B cell (primary cell): ENCODE measurements around the gene SEMA3F. TPM values are rescaled to one million over a fixed set of nuclear protein-coding genes. Genes with fewer than 3 reads are reported as not detected.

Experiments
- ATAC-seq: fragments of 200-7000 bp; cut with Tn5 transposase; one replicate; pipeline ENCODE4 v1.10.0; 2021; ENCODE audit warnings: low read depth, mild to moderate bottlenecking, moderate number of reproducible peaks, moderate library complexity
- CTCF ChIA-PET: fragments of 350-600 bp; sonication (Branson Sonifier 250); formaldehyde crosslinking; loops from one replicate; lab custom pipeline; 2021; ENCODE audit warnings: antibody characterized with exemption, inconsistent platforms; lab: Charles Lee
- POLR2A ChIA-PET: fragments of 350-600 bp; sonication (Branson Sonifier 250); formaldehyde crosslinking; loops from one replicate; lab custom pipeline; 2021; ENCODE audit warnings: antibody characterized with exemption; lab: Charles Lee
- DNase-seq: peaks from one replicate; pipeline ENCODE4 v3.0.0; 2013
- H2AFZ ChIP-seq: 2 replicates; pipeline ENCODE4 v1.6.1; 2012; ENCODE audit warnings: mild to moderate bottlenecking, low read depth, low read length; ENCODE audit not compliant: insufficient read depth, poor library complexity, severe bottlenecking
- H3K27ac ChIP-seq, 2 donors: 1 replicate in 1 of 2; 2 replicates in 1 of 2; pipeline ENCODE4 v1.5.1; 2012 to 2013; ENCODE audit warnings: low read length in 2 of 2, mild to moderate bottlenecking in 2 of 2, moderate library complexity in 1 of 2
- H3K27me3 ChIP-seq, 4 experiments: fragments of 200-600 bp in 1 of 4; sonication (generic) in 1 of 4; replicated peaks in 1 of 4; 1 replicate in 2 of 4; 2 replicates in 2 of 4; pipeline versions ENCODE4 v1.6.1 to v1.7.0; 2013 to 2016; ENCODE audit warnings: low read length in 3 of 4, mild to moderate bottlenecking in 2 of 4, mixed read lengths in 1 of 4, moderate library complexity in 1 of 4; ENCODE audit not compliant: insufficient read depth in 4 of 4, control insufficient read depth in 3 of 4; ENCODE audit errors: control extremely low read depth in 1 of 4
- H3K36me3 ChIP-seq, 2 experiments: replicated peaks in 1 of 2; 1 replicate in 1 of 2; 2 replicates in 1 of 2; pipeline versions ENCODE4 v1.6.1 to v1.7.1; 2013; ENCODE audit warnings: low read length in 1 of 2; ENCODE audit not compliant: insufficient read depth in 2 of 2, control insufficient read depth in 1 of 2; ENCODE audit errors: control extremely low read depth in 1 of 2, extremely low read depth in 1 of 2
- H3K4me1 ChIP-seq, 2 donors: fragments of 200-600 bp in 1 of 2; sonication (generic) in 1 of 2; 1 replicate in 1 of 2; 2 replicates in 1 of 2; pipeline versions ENCODE4 v1.5.1 to v1.6.1; 2013 to 2017; ENCODE audit warnings: low read length in 2 of 2; ENCODE audit not compliant: control insufficient read depth in 2 of 2, insufficient read depth in 2 of 2
- H3K4me2 ChIP-seq: replicated peaks from 2 replicates; pipeline ENCODE3; 2012; ENCODE audit warnings: mild to moderate bottlenecking, low read depth, low read length; ENCODE audit not compliant: poor library complexity, severe bottlenecking
- H3K4me3 ChIP-seq, 5 experiments: fragments of 200-600 bp in 1 of 5; sonication (generic) in 1 of 5; 1 replicate in 3 of 5; 2 replicates in 2 of 5; pipeline versions ENCODE4 v1.5.1 to v1.7.0; 2011 to 2016; ENCODE audit warnings: low read length in 4 of 5, mild to moderate bottlenecking in 4 of 5, low read depth in 2 of 5, control low read depth in 1 of 5, moderate library complexity in 1 of 5; ENCODE audit not compliant: insufficient read depth in 1 of 5; ENCODE audit errors: control extremely low read depth in 1 of 5, extremely low read depth in 1 of 5
- H3K79me2 ChIP-seq: fragments of 200-600 bp; sonication (generic); one replicate; pipeline ENCODE4 v1.6.0; 2016; ENCODE audit warnings: low read length; ENCODE audit not compliant: control insufficient read depth, insufficient read depth
- H3K9ac ChIP-seq: fragments of 200-600 bp; sonication (generic); 2 replicates; pipeline ENCODE4 v1.6.1; 2017; ENCODE audit warnings: mild to moderate bottlenecking, low read length, moderate library complexity
- H3K9me3 ChIP-seq, 3 donors: one replicate each; pipeline versions ENCODE4 v1.6.1 to v1.7.1; 2013; ENCODE audit warnings: low read length in 2 of 3; ENCODE audit not compliant: control insufficient read depth in 2 of 3, insufficient read depth in 1 of 3; ENCODE audit errors: control extremely low read depth in 1 of 3
- H4K20me1 ChIP-seq: 2 replicates; pipeline ENCODE4 v1.6.0; 2012; ENCODE audit warnings: mild to moderate bottlenecking, low read length; ENCODE audit not compliant: insufficient read depth, control insufficient read depth, poor library complexity, severe bottlenecking
- H3K27ac Mint-ChIP-seq: one replicate; pipeline ENCODE4 v1.8.0; 2021; ENCODE audit warnings: mixed read lengths
- H3K27me3 Mint-ChIP-seq: one replicate; pipeline ENCODE4 v1.8.0; 2021; ENCODE audit warnings: mixed read lengths
- H3K4me1 Mint-ChIP-seq: one replicate; pipeline ENCODE4 v1.8.0; 2021; ENCODE audit warnings: mixed read lengths
- H3K4me3 Mint-ChIP-seq: one replicate; pipeline ENCODE4 v1.8.0; 2021; ENCODE audit warnings: mixed read lengths
- H3K9me3 Mint-ChIP-seq: one replicate; pipeline ENCODE4 v1.8.0; 2022; ENCODE audit warnings: mixed read lengths; ENCODE audit not compliant: insufficient read depth
- CTCF ChIP-seq: fragments of 200-600 bp; IDR thresholded peaks from one replicate; pipeline ENCODE4 v1.8.0; 2022; ENCODE audit warnings: antibody characterized with exemption, mild to moderate bottlenecking
- EZH2 ChIP-seq: IDR thresholded peaks from 2 replicates; pipeline ENCODE4 v1.6.1; 2012; ENCODE audit warnings: borderline replicate concordance, low read depth, mild to moderate bottlenecking, moderate library complexity, low read length; ENCODE audit not compliant: insufficient read depth, poor library complexity, severe bottlenecking
- WGBS: methylation state at CpG from one replicate; pipeline ENCODE4 v1.1.5; 2013; ENCODE audit warnings: missing lambda C conversion rate; ENCODE audit not compliant: insufficient coverage; 5-methylcytosine and 5-hydroxymethylcytosine counted together
- intact Hi-C: fragments of 100-400 bp; cut with micrococcal nuclease; formaldehyde crosslinking; loops from one replicate; pipeline ENCODE4 v1.10.0; 2022
- polyA plus RNA-seq: library from polyadenylated mRNA; depleted of rRNA; stranded (reverse); fragments of >200 nt; gene quantifications from 2 replicates; pipeline ENCODE4 v1.2.3, GENCODE V29; 2012
- total RNA-seq, 2 donors: library from RNA; stranded (reverse); fragments of 120-200 nt in 1 of 2; gene quantifications; 1 replicate in 1 of 2; 2 replicates in 1 of 2; pipeline versions ENCODE4 v1.2.3 to v1.2.4, GENCODE V29; 2013 to 2022

The SEMA3F gene
- total and polyA plus RNA-seq, 2 donors (not counting 1 experiment from before 2014, with no cell fraction given) = 0.27 TPM; not detected in 1

GRCh38 chr3:50155891-50156290 is 767 bp downstream of the SEMA3F start:
- Mint-ChIP-seq H3K4me1 (peaks cover 15% of the 10 kb centered on the region), H3K4me3 (peak overlapping the region; percentile 86), H3K27ac (peak overlapping the region; percentile 26), H3K9me3 (no peaks in the 10 kb centered on the region), H3K27me3 (peaks cover 30% of the 10 kb centered on the region)
- Histone ChIP-seq H3K4me3 (no peak overlapping the region), H4K20me1 (peaks cover 9% of the 10 kb centered on the region), H2AFZ (no peak overlapping the region), H3K9me3 (peaks cover 0 to 6% (median 0%) of the 10 kb centered on the region in 3 donors), H3K4me2 (peak overlapping the region; percentile 98), H3K9ac (peak overlapping the region; percentile 51), H3K79me2 (no peaks in the 10 kb centered on the region), H3K36me3 (no peaks in the 10 kb centered on the region), H3K27me3 (peaks cover 0 to 48% (median 19%) of the 10 kb centered on the region in 4 experiments), H3K27ac (no peak overlapping the region), H3K4me1 (peaks cover 14 to 20% of the 10 kb centered on the region in 2 donors)
- TF ChIP-seq EZH2 (no peak), CTCF (no peak)
- DNase-seq = peak; percentile 41
- 37% methylated on average over 13 of the region's 13 CpGs for WGBS
- ChIA-PET CTCF (interaction anchor here (1.0 kb wide), 1 partner anchor 39 kb away, joined by 3 read pairs; no protein-coding TSS in a partner anchor), POLR2A (no interaction called here)
- intact Hi-C loops = loop anchor here (1.0 to 2.0 kb wide), 2 partner anchors 36 to 71 kb away; no protein-coding TSS in a partner anchor
- no peak for ATAC-seq
